Stimulated activated CD8-positive, alpha-beta memory T cell treated with anti-CD3 and anti-CD28 coated beads, Interleukin-7, amount 100 ng/mL, for 48 hours (primary cell): Measurements from ENCODE around the gene SRSF10.
"Not testable (repeated sequence)": the region's sequence is repeated elsewhere in the genome, so short reads cannot be mapped to it uniquely, and the experiment has no call there.

Source experiments
- DNase-seq, 2 donors: peaks; one replicate each; pipeline ENCODE4 v3.0.0-alpha.2; 2020; ENCODE audit warnings: low read depth in 1 of 2; ENCODE audit errors: extremely low read depth in 1 of 2

Gene SRSF10

DNA sequence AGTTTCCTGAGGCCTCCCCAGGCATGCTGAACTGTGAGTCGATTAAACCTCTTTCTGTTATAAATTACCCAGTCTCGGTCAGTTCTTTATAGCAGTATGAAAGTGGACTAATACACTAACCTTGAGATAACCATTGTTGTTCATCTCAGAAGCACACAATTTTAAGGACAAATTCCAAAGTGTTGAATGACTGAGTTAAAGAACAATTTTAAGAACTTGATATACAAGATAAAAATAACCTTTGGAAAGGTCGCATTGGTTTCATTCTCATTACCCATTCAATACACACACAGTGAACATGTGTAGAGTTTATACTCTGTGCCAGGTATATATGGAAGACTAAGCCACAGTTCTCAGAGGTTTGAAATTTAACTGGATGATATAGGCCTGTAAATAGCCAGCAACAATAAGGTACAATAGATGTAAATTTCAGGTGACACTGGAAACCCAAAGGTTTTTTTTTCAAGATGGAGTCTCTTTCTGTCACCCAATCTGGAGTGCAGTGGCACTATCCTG lies 19.1 kb upstream of the SRSF10 start:
- no peak for DNase-seq

DNA sequence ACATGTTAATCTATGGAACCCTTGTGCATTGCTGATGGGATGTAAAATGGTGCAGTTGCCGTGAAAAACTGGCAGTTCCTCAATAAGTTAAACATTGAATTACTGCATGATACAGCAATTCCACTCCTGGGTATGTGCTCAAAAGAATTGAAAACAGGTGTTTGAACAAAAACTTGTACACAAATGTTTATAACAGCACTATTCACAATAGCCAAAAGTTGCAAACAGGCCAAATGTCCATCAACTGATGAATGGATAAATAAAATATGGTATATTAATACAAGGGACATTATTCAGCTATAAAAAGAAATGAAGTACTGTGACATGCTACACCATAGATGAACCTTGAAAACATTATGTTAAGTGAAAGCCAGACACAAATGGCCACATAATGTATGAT lies 17.7 kb upstream of the SRSF10 start:
- no peak for DNase-seq

DNA sequence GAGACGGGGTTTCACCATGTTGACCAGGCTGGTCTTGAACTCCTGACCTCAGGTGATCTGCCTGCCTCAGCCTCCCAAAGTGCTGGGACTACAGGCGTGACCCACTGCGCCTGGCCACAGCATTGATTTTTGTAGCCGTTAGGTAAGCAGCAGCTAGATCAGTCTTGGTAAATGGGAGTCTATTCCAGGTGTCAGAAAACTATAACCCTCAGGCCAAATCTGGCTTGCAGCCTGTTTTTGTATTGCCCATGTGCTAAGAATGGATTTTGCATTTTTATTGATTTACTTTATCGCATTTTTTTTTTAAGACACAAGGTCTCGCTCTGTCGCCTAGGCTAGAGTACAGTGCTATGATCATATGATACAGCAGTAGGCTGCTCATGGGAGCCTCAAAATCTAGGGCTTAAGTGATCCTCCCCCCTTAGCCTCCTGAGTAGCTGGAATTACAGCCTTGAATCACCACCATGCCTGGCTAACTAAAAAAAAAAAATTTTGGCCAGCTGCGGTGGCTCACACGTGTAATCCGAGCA lies 16.6 kb upstream of the SRSF10 start:
- no peak for DNase-seq

DNA sequence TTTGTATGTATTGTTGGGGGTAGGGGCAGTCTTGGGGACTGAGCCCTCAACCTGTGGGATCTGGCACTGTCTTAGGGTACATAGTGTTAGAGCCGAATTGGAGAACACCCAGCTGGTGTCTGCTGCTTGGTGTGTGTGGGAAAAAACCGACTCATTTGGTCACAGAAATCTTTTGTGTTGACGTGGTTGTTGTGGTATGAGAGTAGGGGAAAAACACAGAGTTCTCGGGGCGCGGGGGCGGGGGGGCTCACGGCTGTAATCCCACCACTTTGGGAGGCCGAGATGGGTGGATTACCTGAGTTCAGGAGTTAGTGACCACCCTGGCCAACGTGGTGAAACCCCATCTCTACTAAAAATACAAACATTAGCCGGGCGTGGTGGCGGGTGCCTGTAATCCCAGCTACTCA lies 15.3 kb upstream of the SRSF10 start:
- no peak for DNase-seq

DNA sequence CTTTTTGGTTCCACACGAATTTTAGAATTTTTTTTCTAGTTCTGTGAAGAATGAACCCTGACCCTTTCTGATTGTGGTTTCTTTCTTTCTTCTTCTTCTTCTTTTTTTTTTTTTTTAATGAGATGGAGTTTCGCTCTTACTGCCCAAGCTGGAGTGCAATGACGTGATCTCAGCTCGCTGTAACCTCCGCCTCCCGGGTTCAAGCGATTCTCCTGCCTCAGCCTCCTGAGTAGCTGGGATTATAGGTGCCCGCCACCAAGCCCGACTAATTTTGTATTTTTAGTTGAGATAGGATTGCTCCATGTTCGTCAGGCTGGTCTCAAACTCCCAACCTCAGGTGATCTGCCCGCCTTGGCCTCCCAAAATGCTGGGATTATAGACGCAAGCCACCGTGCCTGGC lies 11.9 kb upstream of the SRSF10 start:
- not testable (repeated sequence) for DNase-seq

DNA sequence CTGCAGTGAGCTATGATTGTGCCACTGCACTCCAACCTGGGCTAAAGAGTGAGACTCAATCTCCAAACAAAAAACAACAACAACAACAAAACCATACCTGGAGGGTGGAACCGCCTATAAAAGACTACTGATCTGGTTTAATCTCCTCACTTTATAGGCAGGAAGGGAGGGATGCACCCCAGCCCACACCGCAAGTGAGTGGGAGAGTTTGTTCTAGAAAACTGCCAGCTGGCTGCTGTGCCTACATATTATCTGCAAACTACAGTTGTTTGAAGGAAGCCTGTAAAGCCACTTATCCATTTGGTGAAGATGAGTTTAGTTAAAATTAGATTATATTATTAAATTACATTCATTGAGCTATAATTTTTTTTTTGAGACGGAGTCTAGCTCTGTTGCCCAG lies 9.1 kb upstream of the SRSF10 start:
- DNase-seq: no peak

DNA sequence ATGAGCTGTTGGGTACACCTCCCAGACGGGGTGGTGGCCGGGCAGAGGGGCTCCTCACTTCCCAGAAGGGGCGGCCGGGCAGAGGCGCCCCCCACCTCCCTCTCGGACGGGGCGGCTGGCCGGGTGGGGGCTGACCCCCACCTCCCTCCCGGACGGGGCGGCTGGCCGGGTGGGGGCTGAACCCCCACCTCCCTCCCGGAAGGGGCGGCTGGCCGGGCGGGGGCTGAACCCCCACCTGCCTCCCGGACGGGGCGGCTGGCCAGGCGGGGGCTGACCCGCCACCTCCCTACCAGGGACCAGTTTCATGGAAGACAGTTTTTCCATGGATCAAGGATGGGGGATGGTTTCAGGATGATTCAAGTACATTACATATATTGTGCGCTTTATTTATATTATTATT lies 6.9 kb upstream of the SRSF10 start:
- DNase-seq: not testable (repeated sequence)

DNA sequence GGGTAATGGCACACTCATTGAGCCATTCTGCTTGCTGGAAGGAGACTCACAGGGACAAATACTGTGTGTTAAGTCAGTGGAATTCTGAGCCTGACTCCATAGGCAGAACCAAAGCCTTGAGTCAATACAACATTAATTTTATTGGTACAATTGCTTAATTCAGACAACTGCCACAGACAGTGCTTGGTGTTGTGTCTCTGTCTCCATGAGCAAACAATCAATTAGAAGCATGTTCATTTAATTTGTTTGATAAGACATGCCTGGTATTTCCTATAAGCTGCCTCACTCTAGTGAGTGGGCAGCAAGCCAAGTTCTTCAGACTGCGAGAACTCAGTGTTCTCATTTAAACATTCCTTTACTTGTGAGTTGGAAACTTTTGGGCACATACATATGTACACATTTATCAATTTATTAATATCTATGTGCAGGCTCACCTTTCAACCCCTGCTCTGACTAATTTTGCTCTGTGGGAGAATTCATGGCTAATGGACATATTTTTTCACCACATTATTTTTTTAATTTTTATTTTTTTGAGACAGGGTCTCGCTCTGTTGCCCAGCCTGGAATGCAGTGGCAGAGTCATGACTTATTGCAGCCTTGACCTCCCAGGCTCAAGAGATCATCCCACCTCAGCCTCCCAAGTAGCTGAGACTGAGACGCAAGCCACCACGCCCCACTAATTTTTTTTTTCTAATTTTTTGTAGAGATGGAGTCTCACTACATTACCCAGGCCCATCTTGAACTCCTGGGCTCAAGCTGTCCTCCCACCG lies 4.5 kb upstream of the SRSF10 start:
- DNase-seq: no peak

DNA sequence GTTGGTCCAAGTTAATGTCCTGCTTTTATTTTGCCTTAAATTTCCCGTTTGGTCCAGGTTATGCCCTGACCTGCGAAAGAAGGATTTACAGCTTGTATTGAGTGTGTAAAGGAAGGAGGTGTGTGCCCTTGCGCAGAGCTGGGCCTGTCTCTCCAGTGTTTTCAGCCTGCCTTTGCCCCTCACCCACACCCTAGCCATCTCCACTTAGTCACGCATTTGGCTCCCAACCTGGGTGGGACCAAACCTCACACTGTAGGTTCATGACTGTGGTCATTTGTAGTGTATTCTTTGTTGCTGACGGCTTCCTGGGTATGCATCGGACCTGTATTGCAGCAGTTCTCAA lies 572 bp upstream of the SRSF10 start:
- DNase-seq: peak; percentile 34 to 62

DNA sequence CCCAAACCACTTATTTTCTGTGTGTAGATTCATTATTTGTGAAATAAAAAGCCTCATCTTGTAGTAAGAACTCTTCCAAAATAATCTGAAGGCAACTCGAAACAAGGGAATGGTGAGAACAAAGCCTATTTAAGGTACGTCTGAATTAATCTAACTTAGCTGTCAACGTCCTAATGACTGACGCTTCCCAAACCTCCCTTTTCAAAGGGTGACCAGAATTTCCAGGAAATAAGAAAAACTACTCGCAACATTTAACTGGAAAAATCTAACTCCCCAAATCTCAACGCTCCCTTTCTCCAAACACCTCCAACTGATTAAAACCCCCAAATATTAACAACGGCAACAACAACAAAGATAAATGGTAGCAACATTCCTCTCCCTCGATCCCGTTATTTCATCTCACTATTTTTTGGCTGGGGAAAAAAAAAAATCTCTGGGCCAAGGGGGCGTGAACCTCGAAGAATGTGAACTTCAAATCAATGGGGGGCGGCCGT lies 693 bp downstream of the SRSF10 start:
- DNase-seq: no peak

DNA sequence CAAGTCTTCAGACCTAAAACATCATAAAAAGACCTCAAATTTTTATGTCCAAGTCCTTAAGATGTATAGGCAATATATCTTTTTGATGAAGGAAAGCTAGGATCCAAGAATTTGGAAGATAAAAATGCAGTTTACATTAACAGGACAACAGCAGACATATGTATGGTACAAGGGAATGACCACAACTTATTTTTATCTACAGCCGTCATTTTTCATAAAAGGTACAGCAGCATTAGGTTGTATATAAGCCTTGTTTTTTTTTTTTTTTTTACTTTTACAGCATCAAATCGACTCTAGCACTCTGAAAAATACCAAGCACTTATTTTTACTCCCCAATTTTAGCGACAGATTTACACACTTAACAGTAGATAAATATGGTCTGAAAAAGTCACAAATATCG lies 1.3 kb downstream of the SRSF10 start:
- DNase-seq: no peak

DNA sequence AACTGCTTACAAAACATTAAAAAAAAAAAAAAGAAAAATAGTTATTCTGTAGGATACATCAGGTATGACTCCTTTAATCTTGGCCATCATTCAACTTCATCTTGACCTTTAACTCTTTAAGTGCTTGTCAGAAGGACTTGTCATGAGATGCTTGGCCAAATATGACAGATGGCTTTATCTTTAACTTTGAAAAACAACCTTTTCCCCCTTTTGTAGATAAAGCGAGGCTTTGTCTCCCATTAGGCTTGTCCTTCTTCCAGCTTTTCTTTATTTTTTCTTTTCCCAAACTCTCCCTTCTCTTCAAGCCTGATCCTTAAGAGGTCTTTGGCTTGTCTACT lies 2.3 kb downstream of the SRSF10 start:
- DNase-seq: no peak

DNA sequence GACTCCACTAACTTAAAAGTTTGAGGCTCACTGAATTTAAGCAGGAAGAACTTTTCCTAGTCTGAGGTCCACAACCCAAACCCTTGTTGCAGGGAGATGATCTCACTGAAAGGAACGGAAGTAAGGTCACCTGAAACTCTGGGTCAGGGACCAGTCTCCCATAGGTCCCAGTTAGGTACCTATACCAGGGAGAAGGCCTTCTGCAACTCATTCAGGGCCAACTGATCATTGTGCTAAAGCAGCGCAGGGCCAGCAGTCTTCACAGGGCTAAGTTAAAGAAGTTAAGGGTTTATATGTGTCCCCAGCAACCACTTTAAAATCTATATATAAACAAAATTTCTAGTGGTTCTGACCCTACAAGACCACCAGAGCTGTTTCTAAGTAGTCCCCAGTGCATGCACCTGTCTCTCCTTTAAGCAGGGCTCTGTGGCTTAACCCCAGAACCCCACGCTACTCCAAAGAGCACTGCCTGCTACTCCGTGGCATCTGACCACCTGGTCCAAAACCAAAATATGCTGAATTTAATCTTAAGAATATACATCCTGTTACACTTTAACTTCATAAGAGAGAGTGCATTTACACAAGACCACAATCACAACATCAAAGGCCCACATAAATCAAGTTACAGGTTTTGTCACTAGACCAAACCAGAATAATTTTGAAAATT lies 2.8 kb downstream of the SRSF10 start:
- DNase-seq: no peak

DNA sequence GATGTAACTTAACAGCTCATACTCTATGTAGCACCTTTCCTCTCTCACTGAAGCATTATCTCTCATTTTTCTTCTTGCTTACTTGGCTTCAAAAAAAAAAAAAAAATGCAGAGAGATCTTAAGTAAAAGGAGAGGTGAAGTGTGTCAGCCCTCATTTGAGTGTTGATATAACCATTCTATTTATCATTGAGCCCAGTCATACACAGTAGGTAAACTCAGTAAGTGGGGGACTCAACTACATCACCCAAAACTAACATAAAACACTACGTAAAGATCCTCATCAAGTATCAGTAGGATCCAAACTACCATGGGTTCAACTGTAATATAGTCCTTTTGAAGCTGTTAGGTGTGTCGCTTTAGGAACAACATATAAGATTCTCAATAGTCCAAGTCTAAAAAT lies 12.3 kb downstream of the SRSF10 start:
- DNase-seq: no peak

DNA sequence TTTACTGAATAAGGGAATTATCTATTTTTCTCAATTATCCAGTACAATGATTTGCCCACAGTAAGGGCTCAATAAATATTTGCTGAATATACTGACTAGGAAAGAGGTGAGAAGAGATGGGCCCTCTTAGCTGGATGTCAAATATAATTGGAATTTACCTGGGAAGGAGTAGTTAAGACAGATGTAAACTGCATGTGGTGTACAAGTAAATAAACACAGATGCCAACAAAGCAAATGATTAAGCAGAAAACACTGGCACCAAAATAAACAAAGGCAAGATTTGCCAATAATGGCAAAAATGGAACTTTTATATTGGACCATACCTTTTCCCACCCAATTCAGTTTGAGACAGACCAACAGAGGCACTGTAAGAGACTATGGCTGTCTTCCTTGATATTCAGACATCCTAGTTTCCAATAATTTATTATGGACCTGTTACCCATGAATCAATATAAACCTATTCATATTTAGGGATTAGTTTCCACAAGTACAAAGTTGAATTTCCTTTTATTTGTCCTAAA lies 13.1 kb downstream of the SRSF10 start:
- DNase-seq: no peak

DNA sequence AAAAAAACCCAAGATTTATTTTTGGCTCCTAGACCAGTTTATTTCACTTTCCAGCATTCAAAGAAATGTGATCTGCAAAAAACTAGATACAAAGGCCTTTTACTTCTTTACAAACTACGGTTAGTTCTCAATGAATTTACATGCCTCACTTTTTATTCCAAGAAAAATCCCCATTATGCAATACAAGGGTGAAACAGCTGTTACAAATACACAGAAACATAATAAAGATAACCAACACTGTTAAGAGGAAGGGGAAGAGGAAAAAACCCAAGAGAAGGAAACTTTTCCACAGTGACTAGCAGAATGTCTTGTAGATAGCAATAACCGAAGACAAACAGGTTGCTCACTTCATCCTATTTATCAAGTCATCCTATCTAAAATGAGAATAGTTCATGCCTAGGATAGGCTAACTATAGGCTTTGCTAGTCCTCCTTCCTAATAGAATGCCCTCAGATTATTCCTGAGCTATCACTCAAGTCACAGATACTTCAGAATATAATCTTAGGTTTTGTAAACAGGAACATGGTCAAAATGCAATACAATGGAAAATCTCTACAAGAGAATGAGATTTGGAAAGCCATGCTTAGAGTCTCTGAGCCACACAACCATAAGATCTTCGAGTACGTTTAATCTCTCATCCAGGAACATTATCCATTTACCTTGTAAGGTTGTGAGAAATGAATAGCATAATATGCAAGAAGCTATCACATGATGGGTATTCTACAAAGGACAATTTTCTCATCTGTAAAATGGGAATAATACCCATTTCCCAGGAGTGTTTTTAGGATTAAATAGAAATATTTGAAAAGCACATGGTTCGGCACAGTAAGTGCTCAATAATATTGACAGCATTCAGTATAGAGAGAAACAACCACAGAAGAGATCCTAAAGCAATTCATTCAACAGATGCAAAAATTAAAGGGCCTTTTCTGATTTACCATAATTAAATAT lies 15.1 kb downstream of the SRSF10 start:
- no peak for DNase-seq

DNA sequence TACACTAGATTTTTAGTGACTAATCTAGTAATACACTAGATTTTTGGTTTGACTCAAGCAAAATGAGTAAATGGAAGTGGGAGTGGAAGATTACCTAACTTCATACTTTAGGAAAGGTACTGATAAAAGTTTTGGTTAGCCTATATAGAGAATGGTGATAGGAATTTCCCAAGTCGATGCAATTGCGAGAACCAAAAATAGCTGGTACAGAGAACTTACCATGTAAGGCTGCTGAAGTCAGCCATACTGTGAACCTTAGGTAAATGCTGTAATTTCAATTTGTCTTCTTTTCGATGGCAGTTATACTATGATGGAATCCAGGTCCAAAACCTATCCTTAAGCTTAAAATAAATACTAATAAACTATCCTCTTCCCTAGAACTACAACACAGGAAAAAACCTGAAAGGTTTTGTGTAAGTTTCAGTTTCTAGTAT lies 15.9 kb downstream of the SRSF10 start:
- no peak for DNase-seq

DNA sequence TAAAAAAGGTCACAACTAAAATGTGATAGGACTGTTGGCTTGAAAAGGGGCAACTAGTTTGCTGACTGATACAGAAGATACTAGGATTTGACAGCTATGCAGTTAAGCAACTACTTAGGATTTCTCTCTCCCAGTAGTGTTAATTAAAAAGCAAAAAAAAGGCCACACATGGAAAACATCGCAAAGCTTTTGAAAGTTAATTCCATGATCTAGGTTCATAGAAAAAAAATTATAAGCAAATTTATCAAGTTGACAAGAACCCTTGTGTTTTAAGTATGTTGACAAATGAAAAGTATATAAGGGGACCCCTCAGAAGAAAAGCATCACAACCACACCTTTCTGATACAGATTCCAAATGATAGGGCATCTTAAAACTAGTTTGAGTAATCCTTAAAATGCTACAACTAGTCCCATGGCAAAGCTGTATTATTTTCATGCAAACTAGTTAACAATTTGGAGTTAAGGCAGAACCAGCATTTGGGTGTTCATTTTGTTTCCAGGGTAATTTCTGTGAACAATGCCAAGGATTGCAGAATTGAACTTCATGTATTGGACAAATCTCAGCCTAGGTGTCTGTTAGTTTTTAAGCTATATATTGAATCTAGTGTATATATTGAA lies 16.4 kb downstream of the SRSF10 start:
- no peak for DNase-seq

DNA sequence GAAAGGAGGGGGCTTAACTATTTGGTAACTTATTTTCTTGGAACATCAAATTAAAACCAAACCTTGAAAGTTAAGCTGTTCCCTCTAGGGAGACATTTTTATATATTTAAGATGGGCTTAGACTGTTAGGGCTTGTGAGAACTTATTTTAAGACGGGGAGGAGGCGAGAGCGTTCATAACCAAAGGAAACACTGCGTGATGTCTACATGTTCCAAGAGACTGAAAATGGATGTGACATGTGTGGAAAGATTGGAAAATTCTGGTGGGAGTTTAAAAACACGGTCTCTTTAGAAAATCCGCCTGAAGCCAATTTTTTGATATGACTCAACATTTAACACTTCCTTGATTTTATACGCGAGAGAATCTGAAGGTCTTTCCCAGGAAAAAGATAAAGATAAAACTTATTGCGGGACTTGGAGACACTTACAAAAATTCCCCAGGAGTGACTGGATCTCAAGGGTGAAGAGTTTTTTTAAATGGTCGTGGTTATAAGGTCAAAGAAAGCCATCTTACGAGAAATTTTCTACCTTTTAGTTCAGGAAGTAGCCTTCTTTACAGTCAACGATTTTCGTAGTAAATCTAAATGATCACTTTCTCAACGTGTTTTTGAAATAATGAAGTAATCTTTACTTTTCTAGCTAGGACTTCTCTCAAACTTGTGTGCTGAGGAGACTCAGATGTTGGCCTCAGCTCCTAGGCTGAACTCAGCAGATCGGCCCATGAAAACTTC lies 19.7 kb downstream of the SRSF10 start:
- DNase-seq: no peak
